Heart left ventricle (tissue), 16 donors: ENCODE results near the gene FOXP1. TPM values are rescaled to one million over a fixed set of nuclear protein-coding genes. Genes with fewer than 3 reads are reported as not detected.

Experiments used
- ATAC-seq, 4 donors: fragments of 200-7000 bp; cut with Tn5 transposase; one replicate each; pipeline ENCODE4 v1.9.1; 2020 to 2022; ENCODE audit warnings: moderate library complexity in 4 of 4, mild to moderate bottlenecking in 3 of 4, moderate number of reproducible peaks in 1 of 4
- DNase-seq, 5 donors: peaks; one replicate each; pipeline ENCODE4 v3.0.0-alpha.2; 2020
- H3K27ac ChIP-seq, 12 donors: fragments of 200-600 bp; sonication (generic) in 4 of 12; one replicate each; pipeline versions ENCODE4 v1.5.0 to v1.8.0; 2016 to 2022; ENCODE audit warnings: mild to moderate bottlenecking in 2 of 12
- H3K27me3 ChIP-seq, 9 donors: fragments of 200-600 bp; sonication (generic) in 2 of 9; one replicate each; pipeline versions ENCODE4 v1.5.1 to v1.8.0; 2016 to 2022; ENCODE audit warnings: mild to moderate bottlenecking in 3 of 9
- H3K36me3 ChIP-seq, 9 donors: fragments of 200-600 bp; sonication (generic) in 2 of 9; one replicate each; pipeline versions ENCODE4 v1.5.0 to v1.8.0; 2018 to 2022; ENCODE audit warnings: mild to moderate bottlenecking in 2 of 9
- H3K4me1 ChIP-seq, 12 donors: fragments of 200-600 bp; sonication (generic) in 4 of 12; one replicate each; pipeline versions ENCODE4 v1.5.0 to v1.8.0; 2016 to 2022; ENCODE audit warnings: mild to moderate bottlenecking in 3 of 12
- H3K4me3 ChIP-seq, 12 donors: fragments of 200-600 bp; sonication (generic) in 4 of 12; one replicate each; pipeline versions ENCODE4 v1.5.0 to v1.8.0; 2017 to 2022; ENCODE audit warnings: mild to moderate bottlenecking in 9 of 12, moderate library complexity in 4 of 12
- H3K9me3 ChIP-seq, 12 donors: fragments of 200-600 bp; sonication (generic) in 4 of 12; one replicate each; pipeline versions ENCODE4 v1.5.0 to v1.8.0; 2016 to 2022; ENCODE audit warnings: mild to moderate bottlenecking in 1 of 12
- CTCF ChIP-seq, 12 donors: fragments of 200-600 bp; sonication (generic) in 4 of 12; IDR thresholded peaks; one replicate each; pipeline versions ENCODE4 v1.5.0 to v1.8.0; 2018 to 2022; ENCODE audit warnings: antibody characterized with exemption in 12 of 12, mild to moderate bottlenecking in 5 of 12
- POLR2A ChIP-seq, 2 donors: fragments of 450-650 bp; IDR thresholded peaks; one replicate each; pipeline ENCODE4 v1.6.1; 2017; ENCODE audit warnings: antibody characterized with exemption in 2 of 2, mild to moderate bottlenecking in 2 of 2, moderate library complexity in 2 of 2
- WGBS, 4 donors: extraction: QIAGEN DNeasy Blood & Tissue Kit in 2 of 4; methylation state at CpG; one replicate each; pipeline versions ENCODE4 v1.1.5 to v1.1.7; 2013 to 2018; 5-methylcytosine and 5-hydroxymethylcytosine counted together
- intact Hi-C, 10 donors: fragments of 100-400 bp; cut with DNase I; formaldehyde crosslinking; loops; one replicate each; pipeline versions ENCODE4 v1.11.1 to v1.14.2; 2022
- polyA plus RNA-seq, 2 donors: library from polyadenylated mRNA; stranded (reverse); fragments of 200-250 nt; gene quantifications; one replicate each; pipeline ENCODE4 v1.2.3, GENCODE V29; 2013
- total RNA-seq, 9 donors: library from RNA; depleted of rRNA in 2 of 9; stranded (reverse); fragments of >200 nt in 2 of 9; fragmentation: NEBNext Ultra II Directional in 3 of 9; extraction: Animal tissue kit (Norgen Biotek cat#: 25700) in 3 of 9; gene quantifications; one replicate each; pipeline versions ENCODE4 v1.1.0 to v1.2.4, GENCODE V29; 2016 to 2023
- donor health status: ischemic (EF 13 %, LVEDD 7.1; RV severe dilation, severe dysfunction).
- donor health status: healthy with polysubstance abuse.
- donor health status: DM: no; HTN: yes; CAD: no.
- donor health status: DM: no; HTN: no; CAD: no.
- donor health status: ischemic (EF 25% LVEDD 6.9; RV normal size, moderate dysfunction).
- donor health status: ischemic (EF 25% LVEDD 5.7; RV mildly dilated, moderate dysfunction).
- donor health status: healthy.
- donor health status: DM: yes; HTN: yes; CAD: no.
- donor health status: ischemic (EF 35%, LVEDD 5.7; RV mildly dilated, moderate dysfunction).
- donor health status: nonischemic (EF 11% LVEDD 7.7; RV severe dilation, severe dysfunction).
- donor health status: DM: yes; HTN: yes; CAD: no.
- donor health status: PGD.
- donor health status: ischemic (EF 29% LVEDD 5.4; RV normal size, mild dysfunction).
- donor health status: nonischemic (EF 23%, LVEDD 6.1; RV moderate dilation, normal function).

The FOXP1 gene
- total and polyA plus RNA-seq, 11 donors, result 14.9 to 67.8 (median 41.1) TPM

GRCh38 chr3:71002298-71002697 is 581.2 kb downstream of the FOXP1 start:
- Histone ChIP-seq H3K9me3 (no peaks in the 10 kb centered on the region), H3K27me3 (no peaks in the 10 kb centered on the region), H3K4me3 (no peak overlapping the region), H3K27ac (no peak overlapping the region), H3K4me1 (peaks cover 0 to 58% (median 24%) of the 10 kb centered on the region in 12 donors), H3K36me3 (peaks cover 0 to 45% (median 13%) of the 10 kb centered on the region in 9 donors)
- ATAC-seq (no peak), DNase-seq (no peak)
- intact Hi-C loops, result loop anchor here in 7 of 10 donors (10.0 kb wide), 4 partner anchors 63 to 583 kb away; partner anchors contain the start of gene FOXP1 (in 6 of the 7)
- WGBS, 4 donors, result 93 to 97% (median 96%) methylated on average over 2 of the region's 2 CpGs
- no peak for TF ChIP-seq POLR2A (IDR thresholded peaks at IDR 0.05)
- no peak for TF ChIP-seq CTCF (IDR thresholded peaks at IDR 0.05)

- DNase-seq, result no peak
- Histone ChIP-seq H3K36me3 (peaks cover 0 to 55% (median 23%) of the 10 kb centered on the region in 9 donors), H3K27me3 (no peaks in the 10 kb centered on the region), H3K27ac (no peak overlapping the region), H3K9me3 (no peaks in the 10 kb centered on the region), H3K4me1 (peaks cover 0 to 48% (median 15%) of the 10 kb centered on the region in 12 donors), H3K4me3 (no peak overlapping the region)
- intact Hi-C loops, result loop anchor here in 7 of 10 donors (10.0 kb wide), 4 partner anchors 63 to 583 kb away; partner anchors contain the start of gene FOXP1 (in 6 of the 7)
- TF ChIP-seq CTCF (IDR thresholded peaks at IDR 0.05) (no peak), POLR2A (IDR thresholded peaks at IDR 0.05) (no peak)
- no peak for ATAC-seq
- 83 to 86% (median 85%) methylated on average over 5 of the region's 5 CpGs for WGBS, 4 donors
Measured at GRCh38 chr3:71001303-71001830, 582.2 kb downstream of the FOXP1 start.

- Histone ChIP-seq H3K27ac (no peak overlapping the region), H3K36me3 (peaks cover 0 to 57% (median 29%) of the 10 kb centered on the region in 9 donors), H3K27me3 (no peaks in the 10 kb centered on the region), H3K9me3 (no peaks in the 10 kb centered on the region), H3K4me3 (no peak overlapping the region), H3K4me1 (peaks cover 0 to 39% (median 10%) of the 10 kb centered on the region in 12 donors)
- intact Hi-C loops, result loop anchor here in 7 of 10 donors (10.0 kb wide), 4 partner anchors 64 to 584 kb away; partner anchors contain the start of gene FOXP1 (in 6 of the 7)
- no peak for DNase-seq
- WGBS, 4 donors, result 76 to 80% (median 78%) methylated on average over 6 of the region's 6 CpGs
- no peak for ATAC-seq
- TF ChIP-seq POLR2A (IDR thresholded peaks at IDR 0.05), result no peak
- TF ChIP-seq CTCF (IDR thresholded peaks at IDR 0.05), result no peak
Measured at GRCh38 chr3:71000483-71000882, 583.0 kb downstream of the FOXP1 start.

- TF ChIP-seq CTCF (IDR thresholded peaks at IDR 0.05) (no peak), POLR2A (IDR thresholded peaks at IDR 0.05) (no peak)
- ATAC-seq (peak in 3 of 4 donors; percentile 68 to 83 (median 73)), DNase-seq (no peak)
- no peak overlapping the region for H3K4me3 ChIP-seq
- WGBS, 4 donors, result 44 to 62% (median 54%) methylated on average over 4 of the region's 4 CpGs
- H3K4me1 ChIP-seq, result peaks cover 0 to 32% (median 7%) of the 10 kb centered on the region in 12 donors
- H3K36me3 ChIP-seq, result peaks cover 0 to 61% (median 35%) of the 10 kb centered on the region in 9 donors
- no peaks in the 10 kb centered on the region for H3K9me3 ChIP-seq
- intact Hi-C loops, result loop anchor here in 7 of 10 donors (10.0 kb wide), 4 partner anchors 65 to 585 kb away; partner anchors contain the start of gene FOXP1 (in 6 of the 7)
- peak overlapping the region in 1 of 12 donors; percentile 23 for H3K27ac ChIP-seq
- no peaks in the 10 kb centered on the region for H3K27me3 ChIP-seq
Measured at GRCh38 chr3:70999730-71000129, 583.8 kb downstream of the FOXP1 start.
